GM19351 (cell line): ENCODE data around the gene MAJIN.
A peak's percentile ranks its signal among the peaks of the same experiment; 100 is the strongest.

Experiments
- ATAC-seq: cut with Tn5 transposase; IDR thresholded peaks from one replicate; pipeline ENCODE4 v1.9.1; 2021; ENCODE audit warnings: mild to moderate bottlenecking, moderate library complexity; ENCODE audit not compliant: unreplicated experiment

MAJIN gene

DNA sequence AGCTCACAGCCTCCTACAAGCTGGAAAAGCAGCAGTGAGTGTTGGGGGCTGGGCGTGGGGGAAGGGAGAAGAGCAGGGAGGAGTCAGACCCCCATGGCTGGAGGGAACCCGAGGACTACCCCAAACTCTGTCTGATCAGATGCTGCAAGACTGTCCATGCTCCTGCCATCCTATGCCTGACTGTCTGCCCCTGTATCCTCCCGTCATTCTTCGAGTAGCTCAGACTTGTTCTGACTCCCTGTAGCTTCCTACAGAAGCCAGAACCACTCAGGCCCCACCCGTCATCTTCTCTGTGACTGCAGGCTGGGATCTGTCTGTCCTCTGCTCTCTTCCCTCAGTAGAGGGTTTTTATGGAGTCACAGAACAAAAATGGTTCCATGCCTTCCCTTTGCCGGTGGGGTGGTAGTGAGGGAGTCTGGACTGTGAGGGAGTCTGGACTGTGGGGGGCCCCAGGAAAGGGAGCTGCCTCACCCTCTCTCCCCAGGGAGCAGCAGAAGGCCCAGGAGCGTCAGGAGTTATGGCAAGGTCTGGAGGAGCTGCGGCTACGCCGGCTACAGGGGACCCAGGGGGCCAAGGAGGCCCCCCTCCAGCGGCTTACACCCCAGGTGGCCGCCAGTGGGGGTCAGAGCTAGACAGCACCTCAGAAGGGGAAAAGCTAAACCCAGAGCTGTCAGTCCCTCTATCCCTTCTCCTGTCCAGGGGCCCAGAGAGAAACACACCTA lies 38.5 kb downstream of the MAJIN start:
- ATAC-seq, result no peak

DNA sequence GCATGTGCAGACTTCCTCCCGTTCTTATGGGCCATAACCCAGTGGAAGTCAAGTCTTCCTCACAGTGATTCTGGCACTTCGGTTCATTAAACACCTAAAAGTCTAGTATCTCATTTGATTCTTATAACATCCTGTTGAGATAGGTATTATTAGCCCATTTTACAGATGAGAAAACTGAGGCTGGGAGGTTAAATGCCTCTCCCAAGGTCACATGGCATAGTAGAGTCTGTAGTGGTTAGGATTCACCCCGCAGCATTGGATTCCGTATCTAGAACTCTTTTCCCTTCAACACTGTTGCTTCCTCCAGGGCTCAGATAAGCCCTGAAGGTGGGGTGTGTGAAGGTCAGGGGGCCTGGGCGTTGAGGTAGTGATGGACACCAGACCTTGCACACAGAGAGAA lies 39.6 kb downstream of the MAJIN start:
- ATAC-seq, result no peak

DNA sequence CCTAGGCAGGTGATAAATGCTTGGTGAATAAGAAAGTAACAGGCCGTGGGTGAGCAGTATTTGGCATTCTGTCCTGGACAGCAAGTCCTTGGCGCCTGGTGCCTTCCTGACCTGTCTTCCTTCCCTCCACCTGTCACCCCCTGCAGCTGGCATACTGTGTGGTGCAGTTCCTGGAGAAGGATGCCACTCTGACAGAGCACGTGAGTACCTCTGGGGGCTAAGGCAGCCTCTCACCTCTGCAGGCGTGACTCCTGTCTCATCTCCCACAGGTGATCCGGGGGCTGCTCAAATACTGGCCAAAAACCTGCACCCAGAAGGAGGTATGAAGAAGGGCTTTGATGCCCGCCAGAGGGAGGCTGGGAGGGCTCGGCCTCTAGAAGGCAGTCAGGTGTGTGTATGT lies 40.6 kb downstream of the MAJIN start:
- no peak for ATAC-seq

DNA sequence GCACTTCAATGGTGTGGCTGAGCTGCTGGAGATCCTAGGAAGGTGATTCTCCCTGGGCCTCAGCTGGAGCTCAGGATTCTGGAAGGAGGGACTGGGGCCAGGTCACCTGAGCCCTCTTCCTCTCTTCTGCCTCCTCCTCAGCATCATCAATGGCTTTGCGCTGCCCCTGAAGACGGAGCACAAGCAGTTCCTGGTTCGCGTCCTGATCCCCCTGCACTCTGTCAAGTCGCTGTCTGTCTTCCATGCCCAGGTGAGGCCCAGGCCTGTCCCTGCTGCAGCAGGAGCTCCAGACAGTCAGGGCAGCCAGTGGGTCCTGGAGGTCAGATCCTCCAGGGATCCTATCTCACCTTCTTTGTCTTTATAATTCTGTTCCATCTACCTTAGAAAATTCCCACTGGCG lies 41.6 kb downstream of the MAJIN start:
- no peak for ATAC-seq

DNA sequence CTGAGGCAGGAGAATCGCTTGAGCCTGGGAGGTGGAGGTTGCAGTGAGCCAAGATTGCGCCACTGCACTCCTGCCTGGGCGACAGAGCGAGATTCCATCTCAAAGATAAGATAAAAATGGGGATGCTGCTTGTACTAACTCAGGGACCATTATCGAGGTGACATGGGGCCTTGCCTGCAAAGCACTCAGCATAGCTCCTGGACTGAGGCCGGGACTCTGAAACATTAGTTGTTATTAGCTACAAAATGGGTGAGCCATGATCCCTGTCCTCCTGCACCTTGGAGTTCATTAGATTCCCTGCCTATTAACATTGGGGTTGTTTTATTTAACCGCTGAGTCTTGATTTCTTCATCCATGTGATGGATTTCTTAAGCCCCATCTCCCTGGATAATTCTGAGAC lies 42.3 kb downstream of the MAJIN start:
- ATAC-seq, result no peak

DNA sequence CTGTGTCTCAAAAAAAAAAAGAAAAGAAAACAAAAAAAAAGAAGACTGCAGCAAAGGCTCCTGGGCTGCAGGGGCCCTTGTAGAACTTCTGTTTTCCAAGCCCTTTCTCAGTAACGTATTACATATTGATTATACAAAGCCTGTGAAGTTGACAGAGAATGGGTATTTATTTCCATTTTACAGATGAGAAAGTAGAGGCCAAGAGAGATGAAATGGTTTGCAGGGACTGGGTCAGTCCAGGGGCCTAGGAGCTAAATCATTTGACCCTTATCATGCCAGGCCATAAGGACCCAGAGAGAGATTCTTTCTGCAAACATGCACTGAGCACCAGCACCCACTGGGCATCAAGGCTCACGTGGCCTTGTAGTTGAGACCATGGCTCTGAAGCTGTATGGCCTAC lies 43.0 kb downstream of the MAJIN start:
- no peak for ATAC-seq

DNA sequence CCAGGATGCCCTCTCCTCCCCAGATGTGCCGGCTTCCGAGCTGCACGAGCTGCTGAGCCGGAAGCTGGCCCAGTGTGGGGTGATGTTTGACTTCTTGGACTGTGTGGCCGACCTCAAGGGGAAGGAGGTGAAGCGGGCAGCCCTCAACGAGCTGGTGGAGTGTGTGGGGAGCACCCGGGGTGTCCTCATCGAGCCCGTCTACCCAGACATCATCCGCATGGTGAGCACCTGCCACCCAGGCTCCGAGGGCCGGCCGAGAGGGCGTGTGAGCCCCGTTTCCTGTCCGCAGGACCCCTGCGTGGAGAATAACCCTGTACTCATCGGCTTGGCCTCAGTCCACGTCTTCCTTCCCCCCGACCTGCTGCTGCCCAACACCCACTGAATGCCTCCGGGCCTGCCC lies 45.2 kb downstream of the MAJIN start:
- ATAC-seq, result no peak

DNA sequence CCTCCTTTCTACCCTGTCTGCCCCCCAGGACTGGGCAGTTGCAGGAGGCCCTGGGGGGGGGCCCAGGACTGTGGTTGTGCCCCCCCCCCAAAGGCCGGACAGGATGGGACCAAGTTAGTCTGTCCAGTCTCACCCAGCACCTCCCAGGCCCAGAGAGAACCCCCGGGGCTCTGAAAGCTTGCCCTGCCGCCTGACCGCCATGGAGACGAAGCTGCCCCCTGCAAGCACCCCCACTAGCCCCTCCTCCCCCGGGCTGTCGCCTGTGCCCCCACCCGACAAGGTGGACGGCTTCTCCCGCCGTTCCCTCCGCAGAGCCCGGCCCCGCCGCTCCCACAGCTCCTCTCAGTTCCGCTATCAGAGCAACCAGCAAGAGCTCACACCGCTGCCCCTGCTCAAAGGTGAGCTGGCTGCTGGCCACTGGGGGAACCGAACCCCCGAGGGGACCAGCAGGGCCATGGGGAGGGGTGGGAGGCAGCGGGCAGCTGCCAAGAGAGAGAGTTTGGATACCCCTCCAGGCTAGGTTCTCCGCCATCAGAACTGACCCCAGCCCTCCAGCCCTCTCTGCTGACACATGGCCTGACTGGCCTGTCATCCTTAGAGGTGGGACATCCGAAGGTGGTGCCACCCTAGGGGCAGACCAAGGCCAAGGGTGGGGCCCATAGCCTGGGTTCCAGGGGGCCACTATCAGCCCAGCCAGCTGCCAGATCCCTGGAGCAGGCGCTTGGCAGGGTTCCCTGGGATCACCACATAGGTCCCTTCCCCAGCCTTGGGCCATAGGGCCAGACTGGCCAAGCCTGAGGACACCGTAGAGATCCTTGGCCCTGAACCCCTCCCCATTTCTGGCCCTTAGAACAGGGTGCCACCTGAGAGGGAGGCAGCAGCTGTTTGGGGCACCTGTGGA lies 46.1 kb downstream of the MAJIN start:
- ATAC-seq, result no peak

DNA sequence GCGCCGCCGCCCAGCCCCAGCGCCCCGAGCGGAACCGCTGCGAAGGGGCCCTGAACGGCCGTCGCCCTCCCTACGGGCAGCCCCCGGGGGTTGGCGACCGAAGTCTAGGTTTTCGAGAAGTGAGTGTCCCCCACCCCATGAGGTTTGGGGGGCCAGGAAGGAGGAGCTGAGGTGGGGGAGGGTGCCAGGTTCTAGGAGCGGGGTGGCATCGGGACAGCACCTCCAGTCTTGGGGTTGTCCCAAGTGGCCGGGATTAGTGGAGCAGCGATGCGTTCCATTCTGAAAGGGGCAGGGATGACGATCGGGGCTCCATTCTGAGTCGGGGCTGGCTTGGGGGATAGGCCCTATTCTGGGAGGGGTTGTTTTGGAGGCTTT lies 47.0 kb downstream of the MAJIN start:
- ATAC-seq, result no peak

DNA sequence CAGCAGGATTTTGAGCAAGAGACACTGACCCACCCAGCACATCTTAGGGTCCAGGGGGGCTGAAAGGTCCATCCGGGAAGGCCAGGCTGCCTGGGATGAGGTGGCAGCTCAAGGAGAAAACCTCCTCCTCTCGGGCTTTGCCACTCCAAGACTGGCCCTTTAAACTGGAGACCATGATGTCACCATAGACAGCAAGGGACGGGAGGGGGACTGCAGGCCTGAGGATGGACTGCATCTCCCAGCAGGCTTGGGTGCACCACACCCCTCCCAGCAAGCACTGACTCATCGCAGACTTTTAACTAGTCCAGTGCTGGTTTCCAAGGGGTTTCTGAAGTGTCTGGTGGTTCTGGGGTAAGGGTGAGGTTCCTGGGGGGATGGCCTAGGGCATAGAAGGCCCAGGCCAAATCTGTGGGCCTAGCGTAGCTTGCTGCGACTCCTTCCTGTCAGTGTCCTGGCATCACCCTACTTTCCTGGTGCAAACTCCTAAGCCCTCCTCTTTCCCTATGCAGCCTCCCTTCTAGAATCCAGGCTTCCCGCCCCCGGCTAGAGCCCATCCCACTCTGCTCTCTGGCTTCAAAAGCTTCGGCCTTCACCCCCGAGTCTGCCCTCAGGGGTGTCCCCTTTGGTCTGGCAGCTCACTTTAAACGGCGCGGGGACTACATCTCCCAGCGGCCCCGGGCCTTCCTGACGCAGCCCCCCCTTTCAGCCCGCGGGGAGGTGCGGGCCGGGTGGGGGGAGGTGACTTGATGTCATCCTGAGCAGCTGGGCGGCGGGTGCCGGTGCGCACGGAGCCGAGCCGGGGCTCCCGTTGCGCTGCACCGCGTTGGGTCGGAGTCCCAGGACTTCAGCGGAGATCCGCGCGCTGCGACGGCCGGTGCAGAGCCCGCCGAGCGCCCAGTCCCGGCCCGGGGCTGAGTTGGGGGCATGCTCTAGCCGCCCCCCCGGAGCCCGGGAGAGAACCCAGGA lies 47.7 kb downstream of the MAJIN start, which contains the start of gene PPP2R5B:
PPP2R5B (plus strand) TSS at position 746 of the 966 bp plus-strand sequence. CDS start 1,046 bp downstream, outside the sequence.
- ATAC-seq, result peak; percentile 86

DNA sequence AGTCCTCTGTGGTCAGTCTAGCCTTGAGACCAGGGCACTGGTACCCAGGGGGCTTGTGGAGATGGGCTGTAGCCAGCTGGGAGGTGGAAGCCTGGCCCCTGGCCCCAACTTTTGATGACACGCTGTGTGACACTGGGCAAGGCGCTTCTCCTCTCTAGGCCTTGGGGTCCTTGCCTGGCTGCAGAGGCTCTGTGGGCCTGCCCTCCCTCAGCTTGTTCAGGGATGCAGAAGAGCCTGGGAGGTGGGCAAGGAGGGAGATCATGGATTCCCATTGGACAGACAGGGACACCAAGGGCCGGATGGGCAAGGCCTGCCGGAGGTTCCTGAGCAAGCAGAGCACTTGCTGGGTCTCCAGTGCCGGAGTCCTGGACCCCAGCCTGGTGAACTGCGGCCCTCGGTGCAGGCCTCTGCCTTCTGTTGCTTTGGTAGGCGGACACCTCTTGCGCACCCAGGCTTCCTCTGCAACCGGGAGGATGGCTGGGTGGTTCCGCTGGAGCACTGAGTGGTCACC lies 48.7 kb downstream of the MAJIN start:
- no peak for ATAC-seq

DNA sequence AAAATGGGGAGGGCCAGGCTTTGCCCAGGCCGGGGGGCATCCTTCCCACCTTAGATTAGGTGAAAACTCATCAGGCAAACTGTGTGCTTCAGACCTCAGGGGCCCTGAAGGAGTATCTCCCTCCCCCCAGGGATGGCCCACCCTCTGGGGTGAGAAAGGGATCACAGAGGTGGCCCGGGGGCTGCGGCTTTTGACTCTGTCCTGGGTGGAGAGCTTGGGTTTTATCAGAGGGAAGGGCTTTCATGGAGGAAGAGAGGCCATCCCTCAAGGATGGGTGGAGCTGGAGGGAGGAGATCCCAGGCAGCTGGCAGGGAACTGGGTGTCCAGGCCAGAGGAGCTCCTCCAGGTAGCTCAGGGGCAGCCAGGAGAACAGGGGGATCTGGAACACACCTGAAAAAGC lies 50.5 kb downstream of the MAJIN start:
- ATAC-seq, result no peak

DNA sequence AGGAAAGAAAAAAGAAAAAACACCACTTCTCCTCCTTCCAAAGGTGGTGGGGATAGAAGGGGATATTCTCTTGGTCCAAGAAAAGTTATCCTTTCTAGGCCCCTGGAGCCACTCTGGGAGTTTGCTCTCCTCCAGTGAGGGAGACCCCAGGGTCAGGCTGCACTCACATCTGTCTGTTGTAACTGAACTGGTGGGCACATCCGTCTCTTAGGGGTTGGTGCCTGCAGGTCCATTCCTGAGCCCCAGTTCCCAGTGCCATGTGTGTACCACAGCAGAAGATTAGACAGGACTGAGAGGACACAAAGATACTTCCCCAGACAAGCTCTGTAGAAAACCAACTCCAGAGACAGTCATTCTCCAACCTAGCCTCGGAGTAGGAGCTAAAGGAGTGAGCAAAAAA lies 51.8 kb downstream of the MAJIN start:
- no peak for ATAC-seq

DNA sequence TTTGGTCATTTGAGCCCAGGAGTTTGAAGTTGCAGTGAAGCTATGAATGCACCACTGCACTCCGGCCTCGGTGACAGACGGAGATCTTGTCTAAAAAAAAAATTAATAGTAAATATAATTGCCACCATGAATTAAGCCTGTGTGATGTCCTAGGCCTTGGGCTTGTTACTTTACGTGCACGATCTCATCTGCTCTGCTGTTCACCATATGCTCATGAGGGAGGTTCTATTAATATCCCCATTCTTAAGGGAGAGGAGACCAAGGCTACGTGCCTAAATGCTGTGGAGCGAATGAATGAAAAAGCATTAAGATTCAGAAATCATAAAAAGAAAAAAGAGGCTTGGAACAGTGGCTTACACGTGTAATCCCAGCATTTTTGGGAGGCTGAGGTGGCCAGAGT lies 52.3 kb downstream of the MAJIN start:
- no peak for ATAC-seq

DNA sequence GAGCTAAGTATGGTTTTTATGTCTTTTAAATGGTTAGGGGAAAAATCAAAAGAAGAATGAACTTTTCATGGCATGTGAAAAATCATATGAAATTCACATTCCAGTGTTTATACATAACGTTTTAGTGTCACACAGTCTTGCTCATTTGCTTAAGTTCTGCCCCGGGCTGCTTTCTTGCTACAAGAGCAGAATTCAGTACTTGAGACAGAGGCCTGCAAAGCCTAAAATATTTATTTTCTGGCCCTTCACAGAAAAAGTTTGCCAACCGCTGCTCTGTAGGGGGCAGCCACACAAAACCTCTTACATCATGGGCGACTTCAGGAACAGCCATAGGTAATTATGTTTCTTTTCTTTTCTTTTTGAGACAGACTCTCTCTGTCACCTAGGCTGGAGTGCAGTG lies 53.9 kb downstream of the MAJIN start:
- ATAC-seq, result no peak

DNA sequence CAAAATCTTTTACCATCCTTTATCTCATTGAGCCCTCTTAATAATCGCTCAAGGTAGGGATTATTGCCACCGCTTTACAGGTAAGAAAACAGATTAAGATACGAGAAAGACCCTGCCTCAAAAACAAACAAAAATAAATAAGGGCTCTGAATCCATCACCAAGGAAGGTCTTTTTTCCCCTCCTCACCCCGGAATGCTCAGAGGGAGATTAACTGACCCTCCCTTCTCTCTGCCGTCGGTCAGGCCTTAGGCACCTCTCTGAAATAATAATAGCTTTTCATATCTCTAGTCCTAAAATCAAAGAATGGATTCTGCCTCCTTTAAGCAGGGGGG lies 54.3 kb downstream of the MAJIN start:
- no peak for ATAC-seq

DNA sequence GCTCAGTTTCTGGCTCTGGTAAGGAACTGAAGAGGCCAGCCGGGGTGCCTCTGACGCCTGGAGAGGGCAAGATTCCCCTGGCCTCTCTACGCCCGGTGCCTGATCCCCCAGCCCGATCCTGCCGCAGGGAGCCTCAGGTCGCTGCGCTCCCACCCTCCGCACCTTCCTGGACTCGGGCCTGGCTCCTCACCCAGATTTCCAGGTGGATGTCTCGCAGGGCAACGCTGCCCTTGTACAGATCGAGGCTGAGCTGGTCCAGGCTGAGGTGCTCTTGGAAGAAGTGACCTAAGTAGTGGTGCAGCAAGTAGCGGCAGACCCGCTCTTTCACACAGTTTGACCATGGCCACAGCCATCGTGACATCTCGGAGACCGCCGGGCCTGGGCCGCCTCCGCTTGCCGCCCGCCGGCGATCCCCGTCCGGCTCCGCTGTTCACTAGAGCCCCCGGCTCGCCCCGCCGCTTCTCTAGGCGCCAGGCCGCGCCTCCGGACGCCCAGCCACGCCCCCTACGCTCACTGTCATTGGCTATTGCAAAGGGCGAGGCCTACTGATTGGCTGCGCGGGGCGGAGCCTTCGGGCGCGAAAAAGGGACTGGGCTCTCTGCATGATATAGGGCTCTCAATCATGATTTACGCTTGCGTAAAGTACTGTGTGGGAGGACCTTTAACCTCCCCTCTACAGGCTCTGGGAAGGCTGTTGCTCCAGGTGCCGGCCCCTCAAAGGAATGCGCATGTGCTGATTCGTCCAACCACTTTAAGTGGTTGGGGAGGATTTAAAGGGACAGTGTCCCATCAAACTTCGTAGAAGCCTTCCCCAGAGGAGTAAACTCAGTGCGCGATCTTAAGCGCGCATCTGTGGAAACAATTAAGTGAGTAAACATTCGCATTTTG lies 54.9 kb downstream of the MAJIN start, which contains the start of gene ATG2A:
ATG2A (minus strand) TSS at position 435 of the 888 bp plus-strand sequence; CDS start at position 361, 74 bp downstream.
- ATAC-seq, result peak; percentile 94

DNA sequence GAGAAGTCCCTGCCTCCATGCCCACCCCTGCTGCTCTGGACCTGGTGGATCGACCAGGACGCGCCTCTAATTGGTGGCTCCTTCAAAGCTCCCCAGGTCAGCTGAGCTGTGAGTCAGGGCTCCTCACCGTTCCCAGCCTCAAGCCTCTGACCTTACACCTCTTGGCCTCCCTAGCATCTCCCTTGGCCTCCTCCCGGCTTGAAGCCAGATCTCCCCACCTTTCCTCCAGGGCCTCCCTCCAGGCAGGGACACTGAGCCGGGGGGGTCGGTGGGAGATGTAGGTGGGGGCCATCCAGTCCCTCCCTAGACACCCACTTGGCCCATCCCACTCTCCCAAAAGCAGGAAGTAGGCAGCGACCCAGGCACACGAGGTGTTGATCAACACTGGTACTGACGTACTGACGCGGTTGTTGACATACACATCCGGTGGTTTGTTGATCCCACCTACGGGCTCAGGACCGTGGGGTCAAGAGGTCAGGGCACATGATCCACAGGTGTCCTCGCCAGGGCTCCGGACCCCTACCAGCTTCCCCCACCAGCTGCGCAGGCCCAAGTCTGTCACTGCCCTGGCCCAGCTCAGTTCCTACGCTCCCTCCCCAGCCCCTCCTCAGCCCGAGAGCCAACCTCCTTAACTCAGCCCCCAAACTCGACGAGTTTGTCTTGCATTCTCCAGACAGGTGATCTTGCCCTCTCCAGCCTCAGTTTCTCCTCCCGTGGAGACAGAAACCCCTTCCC lies 55.7 kb downstream of the MAJIN start:
- no peak for ATAC-seq

DNA sequence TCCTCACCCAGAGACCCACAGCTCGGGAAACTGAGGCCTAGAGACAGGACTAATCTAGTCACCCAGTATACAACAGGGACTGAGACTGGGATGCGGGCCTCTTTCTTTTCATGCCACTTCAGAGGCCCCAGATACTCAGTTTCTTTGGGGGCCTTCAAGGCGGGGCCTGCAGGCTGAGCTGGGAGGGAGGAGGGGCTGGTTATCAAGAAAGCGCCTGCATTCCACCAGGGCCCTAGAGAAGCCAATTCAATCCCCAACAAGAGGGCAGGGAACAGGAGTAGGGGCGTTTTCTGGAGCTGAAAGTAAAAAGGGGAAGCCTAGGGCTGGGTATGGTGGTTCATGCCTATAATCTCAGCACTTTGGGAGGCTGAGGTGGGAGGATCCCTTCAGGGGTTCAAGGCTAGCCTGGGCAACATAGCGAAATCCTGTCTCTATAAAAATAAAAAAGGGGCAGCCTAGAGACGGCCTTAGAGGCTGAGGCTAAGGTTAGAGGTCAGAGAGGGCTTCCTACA lies 56.5 kb downstream of the MAJIN start:
- no peak for ATAC-seq
